GM23338 (cell line): Measurements from ENCODE around the gene HHEX.

Experiments used
- CREB1 ChIP-seq: fragments of 250-450 bp; sonication (Bioruptor Pico); IDR thresholded peaks from 2 replicates; pipeline ENCODE4 v1.5.0; 2020; ENCODE audit warnings: low read depth, mild to moderate bottlenecking, moderate library complexity
- ETS1 ChIP-seq: IDR thresholded peaks from 2 replicates; pipeline ENCODE4 v1.6.1; 2016; ENCODE audit warnings: antibody characterized with exemption
- EZH2 ChIP-seq: fragments of 200-600 bp; sonication (generic); IDR thresholded peaks from one replicate; pipeline ENCODE4 v1.8.0; 2017; ENCODE audit warnings: antibody characterized with exemption, mild to moderate bottlenecking, low read depth; ENCODE audit not compliant: unreplicated experiment
- EZH2phosphoT487 ChIP-seq: fragments of 200-600 bp; sonication (generic); IDR thresholded peaks from one replicate; pipeline ENCODE4 v1.8.1; 2018; ENCODE audit warnings: antibody characterized with exemption; ENCODE audit not compliant: unreplicated experiment
- JUNB ChIP-seq: IDR thresholded peaks from one replicate; pipeline ENCODE4 v1.6.1; 2016; ENCODE audit warnings: antibody characterized with exemption; ENCODE audit not compliant: unreplicated experiment
- POLR2AphosphoS5 ChIP-seq: IDR thresholded peaks from 2 replicates; pipeline ENCODE4 v1.6.1; 2016; ENCODE audit warnings: antibody characterized with exemption, low read depth
- REST ChIP-seq: IDR thresholded peaks from one replicate; pipeline ENCODE4 v1.6.1; 2018; ENCODE audit warnings: antibody characterized with exemption; ENCODE audit not compliant: unreplicated experiment
- ZNF114 ChIP-seq: fragments of 250-450 bp; sonication (Bioruptor Pico); IDR thresholded peaks from 2 replicates; pipeline ENCODE4 v1.5.0; 2020; ENCODE audit warnings: mild to moderate bottlenecking, moderate library complexity
- ZNF331 ChIP-seq: fragments of 250-450 bp; sonication (Bioruptor Pico); IDR thresholded peaks from 2 replicates; pipeline ENCODE4 v1.5.0; 2020; ENCODE audit warnings: low read depth, mild to moderate bottlenecking, moderate library complexity
- TF ChIP-seq, protein P1 (sequence below), 2 experiments: fragments of 200-600 bp in 1 of 2; sonication (generic) in 1 of 2; conservative IDR thresholded peaks; 2 replicates each; pipeline versions ENCODE4 v1.5.1 to v1.6.1; 2016 to 2017; ENCODE audit warnings: antibody characterized with exemption in 2 of 2, low read depth in 2 of 2, mild to moderate bottlenecking in 2 of 2, moderate library complexity in 1 of 2

- TF ChIP-seq ETS1, result no peak
- TF ChIP-seq, protein P1, sequence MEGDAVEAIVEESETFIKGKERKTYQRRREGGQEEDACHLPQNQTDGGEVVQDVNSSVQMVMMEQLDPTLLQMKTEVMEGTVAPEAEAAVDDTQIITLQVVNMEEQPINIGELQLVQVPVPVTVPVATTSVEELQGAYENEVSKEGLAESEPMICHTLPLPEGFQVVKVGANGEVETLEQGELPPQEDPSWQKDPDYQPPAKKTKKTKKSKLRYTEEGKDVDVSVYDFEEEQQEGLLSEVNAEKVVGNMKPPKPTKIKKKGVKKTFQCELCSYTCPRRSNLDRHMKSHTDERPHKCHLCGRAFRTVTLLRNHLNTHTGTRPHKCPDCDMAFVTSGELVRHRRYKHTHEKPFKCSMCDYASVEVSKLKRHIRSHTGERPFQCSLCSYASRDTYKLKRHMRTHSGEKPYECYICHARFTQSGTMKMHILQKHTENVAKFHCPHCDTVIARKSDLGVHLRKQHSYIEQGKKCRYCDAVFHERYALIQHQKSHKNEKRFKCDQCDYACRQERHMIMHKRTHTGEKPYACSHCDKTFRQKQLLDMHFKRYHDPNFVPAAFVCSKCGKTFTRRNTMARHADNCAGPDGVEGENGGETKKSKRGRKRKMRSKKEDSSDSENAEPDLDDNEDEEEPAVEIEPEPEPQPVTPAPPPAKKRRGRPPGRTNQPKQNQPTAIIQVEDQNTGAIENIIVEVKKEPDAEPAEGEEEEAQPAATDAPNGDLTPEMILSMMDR (conservative IDR thresholded peaks at IDR 0.05; ENCODE audit: low read depth in 2 of 2), result no peak
- no peak for TF ChIP-seq REST
- no peak for TF ChIP-seq ZNF331 (CRISPR knock-in tag)
- TF ChIP-seq POLR2AphosphoS5, result no peak
- no peak for TF ChIP-seq CREB1 (CRISPR knock-in tag)
- no peak for TF ChIP-seq JUNB
- TF ChIP-seq EZH2, result no peak
- no peak for TF ChIP-seq EZH2phosphoT487
- TF ChIP-seq ZNF114 (CRISPR knock-in tag), result no peak
Measured at GRCh38 chr10:92720831-92721165, 31.0 kb downstream of the HHEX start.
